NCI-H2227 (cell line): ENCODE measurements around the gene ANKRD34C.

Source experiments
- DNase-seq: peaks from one replicate; lab custom pipeline; 2025; ENCODE audit not compliant: unreplicated experiment; lab: John Stamatoyannopoulos, UW

The ANKRD34C gene

DNA sequence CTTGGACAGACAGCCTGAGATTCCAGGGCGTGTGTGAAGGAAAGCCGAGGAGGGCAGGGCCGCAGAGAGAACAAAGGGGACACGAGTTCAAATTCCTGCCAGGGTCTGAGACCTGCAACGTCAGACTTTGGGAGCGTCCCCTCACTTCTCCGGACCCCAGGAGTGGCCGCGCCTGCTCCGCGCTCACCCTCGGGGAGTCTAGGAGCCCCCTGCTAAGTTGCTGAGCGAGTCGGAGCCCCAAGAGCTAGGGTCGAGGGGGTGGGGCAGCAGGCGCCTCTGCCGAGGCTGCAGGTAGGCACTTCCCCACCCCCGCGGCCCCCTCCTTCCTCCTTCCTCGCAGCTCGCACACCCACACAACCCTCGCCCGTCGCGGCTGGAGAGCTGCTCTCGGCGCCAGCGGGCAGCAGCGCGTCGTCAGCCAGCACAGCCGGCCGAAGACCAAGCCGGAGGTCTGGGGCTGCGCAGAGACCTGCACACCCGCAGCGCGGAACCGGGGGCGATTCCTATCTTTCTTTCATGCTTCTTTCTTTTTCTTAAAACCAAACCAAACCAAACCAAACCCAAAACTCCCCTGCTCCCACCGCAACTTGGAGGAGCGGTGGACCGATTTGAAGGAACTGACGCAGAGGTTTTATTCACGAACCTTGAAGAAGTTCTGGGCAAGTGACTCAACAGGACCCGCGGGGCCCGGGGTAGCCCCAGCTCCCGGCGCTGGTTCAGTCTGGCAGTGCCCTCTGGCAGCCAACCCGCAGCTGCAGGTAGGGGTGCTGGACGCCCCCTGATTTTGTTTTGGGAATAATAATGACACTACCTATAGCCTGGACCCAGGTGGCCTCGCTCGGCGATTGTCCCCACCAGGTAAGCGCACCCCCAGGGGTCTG is at the start of gene ANKRD34C:
TSS of gene ANKRD34C (plus strand) at position 352 of the 881 bp plus-strand sequence. CDS start 10,563 bp downstream, outside the sequence.
- DNase-seq: peak; percentile 32

DNA sequence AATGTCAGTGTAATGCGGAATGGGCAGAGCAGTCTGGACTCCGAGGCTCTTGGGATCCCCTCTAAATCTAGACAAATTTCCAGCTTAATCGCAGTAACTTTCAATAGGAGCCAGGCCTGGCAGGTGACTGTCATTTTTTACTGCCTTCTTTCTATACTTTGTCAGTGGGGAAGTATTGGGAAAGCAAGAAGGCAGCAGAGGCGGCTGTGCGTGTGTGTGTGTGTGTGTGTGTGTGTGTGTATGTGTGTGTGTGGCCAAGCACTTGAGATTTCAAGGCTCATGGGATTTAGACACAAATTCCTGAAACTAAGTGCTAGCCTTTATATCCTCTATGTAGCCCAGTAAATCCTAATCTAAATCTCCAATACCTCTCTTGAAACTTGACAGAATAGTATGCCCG is 49.3 kb upstream of the ANKRD34C start:
- no peak for DNase-seq

DNA sequence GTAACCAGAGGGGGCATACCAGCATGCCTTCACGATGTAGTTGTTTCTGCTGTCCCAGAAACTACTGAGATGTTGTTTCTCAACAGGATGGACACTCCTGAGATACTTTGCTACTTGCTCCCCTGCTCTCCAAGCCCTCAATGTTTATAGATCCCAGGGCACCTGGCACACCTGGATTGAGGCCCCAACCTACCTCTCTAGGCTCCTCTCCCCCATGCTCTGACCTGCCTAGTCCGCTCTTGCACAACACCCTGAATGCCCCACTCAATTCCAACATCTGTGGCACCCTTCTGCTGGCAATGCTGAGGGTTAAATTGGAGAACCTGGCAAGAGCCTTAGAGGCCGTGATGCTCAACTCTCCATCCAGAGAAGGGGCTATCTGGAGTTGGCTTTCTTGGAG is 42.5 kb upstream of the ANKRD34C start:
- no peak for DNase-seq

DNA sequence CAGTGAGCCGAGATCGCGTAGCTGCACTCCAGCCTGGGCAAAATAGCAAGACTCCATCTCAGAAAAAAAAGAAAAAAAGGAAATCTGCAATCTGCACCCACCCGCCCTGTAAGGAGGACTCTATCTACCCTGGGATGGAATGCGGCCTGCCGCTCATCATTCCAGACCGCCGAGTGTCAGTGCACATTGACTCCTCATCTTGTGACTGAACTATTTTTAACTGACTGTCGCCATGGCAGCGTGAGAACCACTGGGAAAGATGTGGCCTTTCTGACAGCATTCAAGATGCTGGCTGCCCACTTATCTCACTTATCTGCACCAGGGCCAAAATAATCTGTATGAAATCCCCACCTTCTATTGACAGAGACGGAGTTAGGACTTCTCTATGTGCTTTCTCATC is 38.8 kb upstream of the ANKRD34C start:
- peak; percentile 46 for DNase-seq

DNA sequence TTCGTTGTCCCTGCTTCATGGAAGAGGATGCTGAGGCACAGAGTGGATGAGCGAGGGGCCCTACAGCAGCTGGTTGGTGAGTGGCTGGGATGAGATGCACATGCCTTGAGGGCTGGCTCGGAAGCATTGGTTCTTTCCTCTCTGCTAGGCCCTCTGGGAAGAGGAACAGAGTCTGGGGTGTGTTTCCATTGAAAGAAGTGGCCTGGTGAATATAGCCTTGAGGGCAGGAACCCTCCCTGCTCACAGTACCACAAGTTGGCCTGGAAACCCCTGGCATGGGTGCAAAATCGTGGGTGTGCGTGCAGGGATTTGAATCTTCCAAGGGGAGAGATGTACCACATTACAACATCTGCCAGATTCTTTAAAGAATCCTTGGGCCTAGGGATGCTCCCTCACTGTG is 37.6 kb upstream of the ANKRD34C start:
- DNase-seq: no peak

DNA sequence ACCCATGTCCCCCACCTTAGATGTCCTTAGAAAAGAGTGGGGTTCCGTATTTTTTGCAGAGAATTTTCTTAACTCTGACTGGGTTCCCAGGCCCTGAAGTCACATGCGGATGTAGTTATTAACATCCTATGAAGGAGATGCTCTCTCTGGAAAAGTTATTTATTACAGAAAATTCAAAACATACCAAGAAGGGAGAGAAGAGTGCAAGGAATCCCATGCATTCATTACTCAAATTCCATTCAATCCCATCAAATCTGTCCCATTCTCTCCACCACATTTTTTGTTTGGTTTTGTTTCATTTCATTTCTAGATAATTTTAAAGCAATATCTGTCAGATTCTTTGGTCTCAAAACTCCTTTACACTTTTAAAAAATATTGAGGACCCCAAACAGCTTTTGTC is 34.3 kb upstream of the ANKRD34C start:
- no peak for DNase-seq

DNA sequence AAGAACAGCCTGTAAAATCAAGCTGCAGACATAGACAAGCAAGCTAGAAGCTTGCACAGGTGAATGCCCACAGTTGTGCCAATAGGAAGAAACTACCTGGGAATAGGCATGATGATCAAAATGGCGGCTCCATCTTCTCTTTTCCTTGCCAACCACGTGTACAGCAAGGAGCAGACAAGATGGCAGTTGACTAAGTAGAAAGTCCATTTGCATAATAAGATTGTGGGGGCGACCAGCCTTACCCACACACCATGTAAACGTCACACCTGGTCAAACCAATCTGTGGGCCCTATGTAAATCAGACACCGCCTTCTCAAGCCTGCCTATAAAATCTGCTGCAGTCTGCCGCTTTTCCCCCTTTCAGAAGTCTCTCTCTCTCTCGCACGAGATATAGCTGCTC is 25.1 kb upstream of the ANKRD34C start:
- DNase-seq: no peak

DNA sequence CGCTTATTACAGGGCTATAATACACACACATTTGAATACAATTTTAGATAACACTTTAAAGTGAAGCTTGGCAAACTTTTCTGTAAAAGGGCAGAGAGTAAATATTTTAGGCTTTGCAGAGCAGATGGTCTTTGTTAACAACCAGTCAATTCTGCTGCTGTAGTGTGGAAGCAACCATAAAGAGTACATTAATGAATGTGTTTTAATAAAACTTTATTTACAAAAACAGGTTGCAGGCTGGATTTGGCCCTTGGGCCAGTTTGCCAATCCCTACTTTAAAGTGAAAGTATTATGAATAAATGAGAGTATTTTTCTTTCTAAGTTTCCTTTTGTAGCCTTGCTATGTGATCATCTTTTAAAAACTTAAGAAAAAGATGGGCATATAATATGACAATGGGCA is 20.7 kb upstream of the ANKRD34C start:
- no peak for DNase-seq

DNA sequence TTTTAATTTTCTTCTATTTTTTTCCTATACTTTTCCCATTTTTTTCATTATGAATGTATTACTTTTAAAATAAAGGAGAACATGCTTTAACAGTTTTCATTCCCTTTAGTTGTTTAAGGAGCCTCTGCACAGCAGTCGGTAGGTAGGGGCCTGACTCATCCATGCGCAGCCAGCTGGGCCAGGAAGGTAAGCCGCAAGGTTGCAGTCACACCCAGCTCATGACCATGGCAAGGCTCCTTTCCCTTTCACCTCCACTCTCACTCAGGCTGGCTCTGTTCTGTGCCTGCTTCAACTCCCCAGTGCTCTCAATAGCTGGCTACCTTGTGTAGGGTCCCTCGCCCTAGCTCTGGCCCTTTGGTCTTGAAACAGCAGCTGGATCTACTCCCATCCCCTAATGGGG is 17.4 kb upstream of the ANKRD34C start:
- no peak for DNase-seq

DNA sequence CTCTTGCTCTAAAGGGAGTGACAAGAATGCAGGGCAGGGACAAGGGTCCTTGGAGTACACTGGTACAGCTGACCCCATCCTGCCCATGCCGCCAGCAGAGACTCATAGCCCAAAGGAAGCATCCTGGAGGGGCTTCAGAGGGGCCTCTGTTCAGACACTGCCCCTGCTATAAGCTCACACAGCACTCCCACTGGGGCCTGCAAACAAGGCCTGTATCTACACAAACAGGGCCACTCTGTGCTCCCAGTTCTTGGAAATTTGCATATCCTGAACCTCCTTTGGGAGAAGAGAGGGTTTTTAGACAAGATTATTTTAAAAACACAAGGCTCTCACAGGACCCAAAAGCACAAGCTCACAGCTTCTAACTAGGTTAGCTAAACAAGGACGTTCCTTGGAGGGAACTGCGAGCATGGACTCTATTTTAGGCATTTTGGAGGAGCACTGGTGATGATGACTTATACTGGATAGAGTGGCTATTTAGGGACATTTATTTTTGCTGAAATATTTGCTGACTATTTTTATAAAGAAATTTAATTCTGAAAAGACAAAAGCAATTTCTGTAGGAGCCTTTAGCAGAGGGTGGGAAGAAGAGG is 16.4 kb upstream of the ANKRD34C start:
- no peak for DNase-seq

DNA sequence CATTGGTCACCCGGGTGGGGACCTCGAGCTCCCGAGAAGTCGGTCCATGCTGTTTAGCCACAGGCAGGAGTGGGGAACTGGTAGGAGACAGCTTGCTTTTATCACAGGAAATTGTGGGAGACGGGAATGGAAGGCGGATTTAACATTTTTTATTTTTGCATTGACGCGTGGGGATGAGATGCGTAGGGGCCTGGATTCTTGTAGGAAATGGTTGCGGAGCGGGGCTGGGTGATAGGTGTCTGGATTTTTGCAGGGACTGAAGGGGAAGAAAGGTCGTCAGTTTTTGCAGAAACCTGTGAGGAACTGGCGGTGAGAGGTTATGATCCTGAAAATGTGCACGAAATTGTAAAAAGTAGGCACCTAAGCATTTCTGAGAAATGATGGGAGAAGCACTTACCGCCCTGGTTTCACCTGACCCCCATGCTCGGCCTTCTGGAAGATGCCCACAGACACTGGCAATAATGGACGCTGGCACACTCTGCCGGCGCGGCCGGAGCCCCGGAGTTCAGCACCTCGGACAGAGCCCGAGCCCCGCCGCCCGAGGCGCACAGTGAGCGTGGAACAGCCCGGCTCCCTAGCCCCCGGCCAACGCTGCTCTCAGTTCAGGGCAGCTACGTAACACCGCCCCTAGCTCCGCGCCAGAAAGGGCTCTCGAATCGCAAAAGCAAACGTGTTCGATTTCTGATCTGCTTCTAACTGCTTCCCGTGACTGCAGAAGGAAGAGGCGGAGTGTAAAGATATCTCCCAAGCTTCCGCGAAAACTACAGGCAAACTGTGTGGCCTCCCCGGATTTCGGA is 928 bp downstream of the ANKRD34C start:
- DNase-seq: peak; percentile 29

DNA sequence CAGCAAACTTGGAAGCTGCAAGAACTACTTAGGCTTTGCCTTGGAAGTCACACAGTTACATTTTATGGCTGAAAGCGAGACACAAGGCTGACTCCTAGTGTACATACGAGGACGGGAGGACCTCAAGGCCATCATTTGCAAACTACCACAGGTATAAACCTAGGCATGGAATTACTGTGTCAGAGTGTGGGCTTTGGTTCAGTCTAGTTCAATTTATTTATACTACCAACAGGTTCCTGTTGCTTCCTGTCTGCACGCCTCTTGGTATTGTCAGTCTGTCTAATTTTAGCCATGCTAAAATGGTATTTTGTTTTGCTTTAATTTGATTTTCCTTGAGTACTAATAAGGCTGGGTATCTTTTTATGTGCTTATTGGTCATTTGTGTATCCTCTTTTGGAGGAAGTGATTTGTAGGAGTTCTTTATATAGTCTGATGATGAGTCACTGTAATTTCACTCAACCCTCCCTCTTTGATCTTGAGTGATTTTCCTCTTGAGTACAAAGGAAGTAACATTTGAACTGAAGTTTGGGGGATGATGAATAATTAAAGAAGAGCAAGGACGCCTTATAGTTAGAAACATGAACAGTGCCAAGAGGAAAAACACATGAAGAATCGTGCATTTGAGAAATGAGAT is 8.2 kb downstream of the ANKRD34C start:
- DNase-seq: no peak

DNA sequence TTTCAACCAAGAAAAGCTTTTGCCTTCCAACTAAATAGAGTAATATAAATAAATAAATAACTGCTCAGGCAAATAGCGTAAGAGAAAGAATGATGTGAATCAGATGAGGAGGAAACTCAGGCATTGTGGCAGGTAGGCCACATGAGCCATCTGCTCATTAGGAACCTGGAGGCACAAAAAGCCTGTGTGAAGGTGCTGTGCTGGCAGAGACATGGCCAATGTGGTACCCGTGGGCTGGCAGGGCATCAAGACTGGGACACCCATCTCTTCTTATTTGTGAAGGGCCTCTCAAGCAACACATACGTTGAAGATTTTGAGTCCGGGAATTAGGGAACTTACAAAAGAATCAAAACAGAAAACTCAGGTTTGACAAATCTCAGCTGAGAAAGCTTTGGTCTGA is 9.5 kb downstream of the ANKRD34C start:
- DNase-seq: no peak

DNA sequence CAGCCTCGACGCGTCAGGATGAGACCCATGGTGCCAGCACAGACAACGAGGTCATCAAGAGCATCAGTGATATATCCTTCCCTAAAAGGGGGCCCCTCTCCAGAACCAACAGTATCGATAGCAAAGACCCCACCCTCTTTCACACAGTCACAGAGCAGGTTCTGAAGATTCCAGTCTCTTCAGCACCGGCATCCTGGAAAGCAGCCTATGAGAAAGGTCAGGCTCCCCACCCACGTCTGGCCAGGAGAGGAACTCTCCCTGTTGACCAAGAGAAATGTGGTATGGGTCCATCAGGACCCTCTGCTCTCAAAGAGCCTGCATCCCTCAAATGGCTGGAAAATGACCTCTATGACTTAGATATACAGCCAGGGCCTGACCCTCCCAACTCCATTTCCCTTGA is 11.6 kb downstream of the ANKRD34C start:
- DNase-seq: no peak

DNA sequence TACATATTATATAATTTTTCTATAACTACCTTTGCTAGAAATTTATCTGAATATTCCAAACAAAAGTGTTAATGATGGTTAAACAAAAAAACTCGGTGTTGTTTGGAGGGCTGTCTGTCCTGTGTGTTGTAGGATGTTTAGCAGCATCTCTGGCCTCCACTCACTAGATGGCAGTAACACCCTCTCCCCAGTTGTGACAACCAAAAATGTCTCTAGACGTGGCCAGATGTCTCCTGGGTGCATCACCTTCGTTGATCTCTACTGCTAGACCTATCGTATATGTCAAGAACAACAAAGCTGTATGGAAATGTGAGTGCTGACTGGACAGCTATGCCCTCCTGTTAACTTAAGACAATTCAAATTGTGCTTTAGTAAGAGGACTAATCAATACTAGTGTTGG is 14.1 kb downstream of the ANKRD34C start:
- DNase-seq: no peak

DNA sequence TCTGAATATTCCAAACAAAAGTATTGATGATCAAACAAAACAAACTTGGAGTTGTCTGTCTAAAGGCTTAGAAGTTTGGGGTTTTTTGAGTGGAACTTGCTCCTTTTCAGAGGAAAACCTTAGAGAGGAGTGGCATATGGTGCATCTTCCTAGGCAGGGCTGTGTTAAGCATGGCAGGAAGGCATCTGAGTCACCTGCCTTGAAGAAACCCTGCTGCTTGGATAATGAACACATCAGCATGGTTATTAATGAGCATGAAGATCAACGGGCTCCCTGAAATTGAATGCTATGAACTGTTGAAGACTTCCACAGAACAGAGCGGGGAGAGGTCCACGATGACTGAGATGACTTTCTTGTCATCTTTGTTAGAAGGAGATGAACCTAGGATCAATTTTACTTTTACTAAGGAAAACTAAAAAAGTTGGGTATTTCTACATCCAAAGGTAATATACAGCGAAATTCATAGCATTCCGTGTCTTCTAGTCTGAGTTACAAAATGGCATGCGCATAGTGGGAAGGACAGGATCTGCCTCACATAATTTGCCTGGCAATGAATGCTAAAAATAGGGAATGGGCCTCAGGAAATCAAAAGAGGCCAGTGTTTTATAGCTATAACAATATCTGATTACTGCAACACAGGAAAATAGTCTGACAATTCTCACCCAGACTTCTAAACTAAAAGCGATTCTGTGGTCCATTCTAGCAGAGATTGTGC is 16.8 kb downstream of the ANKRD34C start:
- no peak for DNase-seq

DNA sequence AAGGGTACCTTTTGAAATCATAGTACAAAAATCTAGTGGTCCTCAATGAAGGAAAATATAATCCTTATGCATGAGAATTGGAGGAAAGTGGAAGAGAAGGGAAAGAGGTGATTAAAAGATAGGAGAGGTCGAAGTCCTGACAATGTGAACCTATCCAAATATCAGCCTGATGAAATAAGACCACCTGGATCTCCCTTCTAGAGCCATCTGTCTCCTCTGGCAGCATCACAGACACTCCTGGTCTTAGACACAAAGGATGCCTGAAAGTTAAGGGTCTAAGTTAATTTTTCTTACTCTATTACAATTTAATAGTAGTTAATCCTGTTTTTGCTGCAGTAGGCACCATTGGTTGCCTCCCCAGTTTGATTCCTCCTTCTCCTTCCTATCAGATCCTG is 17.3 kb downstream of the ANKRD34C start:
- DNase-seq: no peak

DNA sequence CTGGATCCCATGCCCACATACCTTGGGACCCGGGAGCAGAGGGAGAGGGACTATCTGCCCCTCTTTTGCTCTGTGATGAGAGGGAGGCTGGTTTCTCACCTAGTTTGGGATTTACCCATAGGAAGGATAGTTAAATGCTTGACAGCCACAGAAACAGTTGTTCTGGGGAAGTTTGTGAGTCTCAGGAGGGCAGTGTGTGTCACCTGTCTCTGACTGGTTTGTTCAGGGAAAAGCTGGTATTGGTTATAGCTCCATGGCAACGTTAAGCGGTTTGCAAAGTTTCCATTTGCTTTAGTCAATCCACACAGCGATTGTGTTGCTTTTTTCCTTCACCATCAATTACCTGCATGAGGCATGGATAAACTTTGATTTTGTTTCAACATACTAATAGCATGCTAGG is 24.7 kb downstream of the ANKRD34C start:
- DNase-seq: no peak

DNA sequence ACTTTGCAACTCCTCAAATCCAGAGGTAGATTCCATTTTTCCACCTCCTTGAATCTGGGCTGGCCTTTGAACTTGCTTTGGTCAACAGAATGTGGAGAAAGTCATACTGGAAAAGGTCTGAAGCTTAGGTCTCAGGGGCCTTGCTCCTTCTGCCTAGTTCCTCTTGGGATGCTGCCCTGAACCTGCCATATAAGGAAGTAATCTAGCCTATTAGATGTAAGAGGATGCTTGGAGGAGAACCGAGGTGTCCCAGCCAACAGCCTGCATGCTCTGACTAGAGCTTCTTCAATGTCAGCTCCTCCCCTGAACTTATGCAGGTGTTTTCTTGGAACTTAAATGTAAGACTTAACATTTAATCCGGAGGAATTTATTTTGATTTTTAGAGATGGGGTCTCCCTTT is 26.4 kb downstream of the ANKRD34C start:
- no peak for DNase-seq

DNA sequence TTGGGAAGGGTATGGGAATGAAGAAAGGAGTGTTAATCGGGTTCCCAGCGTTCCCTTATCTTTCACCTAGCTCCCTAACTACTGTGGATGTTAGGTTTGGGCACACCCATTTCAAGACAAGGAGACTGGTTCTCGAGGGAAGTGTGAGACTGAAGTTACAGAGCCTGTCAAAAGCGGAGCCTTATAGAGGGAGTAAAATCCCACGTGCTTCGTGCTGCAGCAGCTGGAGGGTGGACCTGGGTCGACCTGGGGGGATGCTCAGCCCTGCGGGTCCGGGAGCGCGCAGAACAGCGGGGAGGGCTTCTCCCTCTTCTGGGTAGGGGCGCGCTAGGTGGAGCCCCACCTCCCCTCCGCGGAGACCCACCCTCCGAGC is 28.1 kb downstream of the ANKRD34C start:
- DNase-seq: no peak
